HCT116 (cell line): ENCODE data around the gene ADCY10. TPM values are rescaled to one million over a fixed set of nuclear protein-coding genes. Genes with fewer than 3 reads are reported as not detected.
"Not testable (repeated sequence)": the region's sequence is repeated elsewhere in the genome, so short reads cannot be mapped to it uniquely, and the experiment has no call there.

Experiments used
- ATAC-seq: fragments of 200-7000 bp; cut with Tn5 transposase; 2 replicates; pipeline ENCODE4 v1.9.1; 2020; ENCODE audit warnings: mild to moderate bottlenecking, moderate library complexity
- BruUV-seq: library from RNA; stranded (reverse); fragments of 400-500 nt; replicated peaks from 2 replicates; lab custom pipeline; 2021; lab: Mats Ljungman, UMichigan
- CTCF ChIA-PET: fragments of 300-600 bp; sonication (Branson Sonifier 250); formaldehyde crosslinking; loops from one replicate; lab custom pipeline; 2021; ENCODE audit warnings: antibody characterized with exemption; lab: Charles Lee
- POLR2A ChIA-PET: fragments of 300-600, 350-600 bp; sonication (Branson Sonifier 250); formaldehyde crosslinking; loops from one replicate; lab custom pipeline; 2021; ENCODE audit warnings: antibody characterized with exemption; lab: Charles Lee
- RAD21 ChIA-PET, 2 experiments: fragments of 300-600 bp; sonication (Branson Sonifier 250); formaldehyde crosslinking; loops; one replicate each; lab custom pipeline; 2023; ENCODE audit warnings: low total read pairs in 2 of 2; ENCODE audit not compliant: uncharacterized antibody in 2 of 2, unreplicated experiment in 2 of 2, low non-redundant PET in 1 of 2; lab: Charles Lee
- DNase-seq: peaks from one replicate; pipeline ENCODE4 v3.0.0-alpha.2; 2010; ENCODE audit warnings: low read depth, low spot score
- H2AFZ ChIP-seq: fragments of 200-600 bp; shearing (Covaris generic), sonication (generic); 2 replicates; pipeline ENCODE4 v1.6.1; 2017; ENCODE audit warnings: low read depth, mixed run types, mixed read lengths, antibody characterized with exemption, low read length; ENCODE audit not compliant: poor library complexity, severe bottlenecking
- H3K27ac ChIP-seq: 2 replicates; pipeline ENCODE4 v1.5.1; 2012; ENCODE audit warnings: low read depth, low read length
- H3K27me3 ChIP-seq: fragments of 200-600 bp; sonication (generic); 2 replicates; pipeline ENCODE4 v1.6.1; 2016; ENCODE audit warnings: mixed run types, low read length, mixed read lengths; ENCODE audit not compliant: insufficient read depth
- H3K36me3 ChIP-seq, 2 experiments: fragments of 200-500 bp in 1 of 2; fragments of 200-600 bp in 1 of 2; sonication (Bioruptor generic) in 1 of 2; sonication (generic) in 1 of 2; 2 replicates each; pipeline versions ENCODE4 v1.5.1 to v1.6.1; 2014 to 2016; ENCODE audit warnings: low read length in 2 of 2, inconsistent platforms in 1 of 2, mixed read lengths in 1 of 2, mixed run types in 1 of 2; ENCODE audit not compliant: insufficient read depth in 2 of 2, control insufficient read depth in 1 of 2
- H3K4me1 ChIP-seq, 2 experiments: fragments of 200-600 bp in 1 of 2; sonication (generic) in 1 of 2; 2 replicates each; pipeline versions ENCODE4 v1.5.1 to v1.6.1; 2012 to 2017; ENCODE audit warnings: low read length in 2 of 2, inconsistent platforms in 1 of 2, mild to moderate bottlenecking in 1 of 2, mixed read lengths in 1 of 2, mixed run types in 1 of 2, moderate library complexity in 1 of 2; ENCODE audit not compliant: insufficient read depth in 2 of 2, control insufficient read depth in 1 of 2
- H3K4me2 ChIP-seq: fragments of 200-600 bp; sonication (generic); 2 replicates; pipeline ENCODE4 v1.6.1; 2017; ENCODE audit warnings: mixed run types, low read length, mixed read lengths
- H3K4me3 ChIP-seq, 2 experiments: fragments of 200-600 bp in 1 of 2; sonication (generic) in 1 of 2; replicated peaks in 1 of 2; 2 replicates each; pipeline ENCODE4 v1.5.1; 2011 to 2016; ENCODE audit warnings: low read length in 2 of 2, control low read depth in 1 of 2, low read depth in 1 of 2, mild to moderate bottlenecking in 1 of 2, mixed read lengths in 1 of 2, mixed run types in 1 of 2
- H3K79me2 ChIP-seq: fragments of 200-600 bp; sonication (generic); 2 replicates; pipeline ENCODE4 v1.6.1; 2017; ENCODE audit warnings: mild to moderate bottlenecking, mixed run types, low read length, moderate library complexity, mixed read lengths; ENCODE audit not compliant: insufficient read depth
- H3K9ac ChIP-seq: fragments of 200-600 bp; sonication (generic); 2 replicates; pipeline ENCODE4 v1.6.1; 2016; ENCODE audit warnings: low read length, mixed read lengths
- H3K9me2 ChIP-seq: fragments of 200-600 bp; sonication (generic), shearing (Covaris generic); 2 replicates; pipeline ENCODE4 v1.6.1; 2017; ENCODE audit warnings: mixed run types, mild to moderate bottlenecking, moderate library complexity; ENCODE audit not compliant: insufficient read depth
- H3K9me3 ChIP-seq, 2 experiments: fragments of 200-500 bp in 1 of 2; fragments of 200-600 bp in 1 of 2; sonication (Bioruptor generic) in 1 of 2; sonication (generic) in 1 of 2; 2 replicates each; pipeline ENCODE4 v1.6.1; 2014 to 2017; ENCODE audit warnings: low read length in 2 of 2, mixed read lengths in 2 of 2, inconsistent platforms in 1 of 2, low read depth in 1 of 2, mild to moderate bottlenecking in 1 of 2, mixed run types in 1 of 2, moderate library complexity in 1 of 2; ENCODE audit not compliant: control insufficient read depth in 1 of 2, insufficient read depth in 1 of 2
- H4K20me1 ChIP-seq: fragments of 200-600 bp; sonication (generic), shearing (Covaris generic); 2 replicates; pipeline ENCODE4 v1.6.1; 2017; ENCODE audit warnings: mixed run types, mild to moderate bottlenecking, moderate library complexity; ENCODE audit not compliant: insufficient read depth
- EGR1 ChIP-seq: IDR thresholded peaks from 2 replicates; pipeline ENCODE4 v1.6.1; 2012; ENCODE audit warnings: low read depth
- FOSL1 ChIP-seq: IDR thresholded peaks from 2 replicates; pipeline ENCODE4 v1.6.1; 2012; ENCODE audit warnings: low read depth
- JUND ChIP-seq: IDR thresholded peaks from 2 replicates; pipeline ENCODE4 v1.6.1; 2012
- MAX ChIP-seq: IDR thresholded peaks from 2 replicates; pipeline ENCODE4 v1.6.1; 2012
- POLR2A ChIP-seq: IDR thresholded peaks from 2 replicates; pipeline ENCODE4 v1.7.0; 2011; ENCODE audit warnings: borderline replicate concordance; ENCODE audit not compliant: insufficient read depth, insufficient read length; ENCODE audit errors: extremely low read depth
- SP1 ChIP-seq: IDR thresholded peaks from 2 replicates; pipeline ENCODE4 v1.6.1; 2012; ENCODE audit warnings: low read depth
- YY1 ChIP-seq: IDR thresholded peaks from 2 replicates; pipeline ENCODE4 v1.6.1; 2011; ENCODE audit warnings: low read length, low read depth, moderate library complexity, mild to moderate bottlenecking; ENCODE audit not compliant: insufficient replicate concordance; ENCODE audit errors: extremely low read depth
- intact Hi-C: fragments of 100-400 bp; cut with micrococcal nuclease; formaldehyde crosslinking; loops from 2 replicates; pipeline ENCODE4 v1.10.0; 2022
- total RNA-seq: library from RNA; stranded (reverse); gene quantifications from one replicate; pipeline ENCODE4 v1.2.1, GENCODE V29; 2021; ENCODE audit not compliant: unreplicated experiment

The ADCY10 gene
- total RNA-seq, 1 experiment from 2014 or later: 0.30 TPM

DNA sequence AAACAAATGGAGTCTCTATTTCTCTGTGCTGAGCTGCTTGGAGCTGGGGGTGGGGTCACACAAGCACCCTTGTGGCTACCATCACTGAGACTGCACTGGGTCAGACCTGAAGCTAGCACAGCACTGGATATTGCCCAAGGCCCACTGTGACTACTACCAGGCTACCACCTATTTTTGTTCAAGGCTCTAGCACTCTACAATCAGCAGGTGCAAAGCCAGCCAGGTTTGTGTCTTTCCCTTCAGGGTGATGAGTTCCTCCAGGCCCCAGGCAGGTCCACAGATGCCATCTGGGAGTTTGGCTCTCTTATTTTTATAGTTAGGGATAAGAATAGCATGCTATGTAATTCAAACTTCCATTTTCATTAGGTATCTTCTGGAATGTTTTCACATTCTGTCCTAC, 23.5 kb downstream of the ADCY10 start:
- no peaks in the 10 kb centered on the region for H3K4me1 ChIP-seq
- H3K9me3 ChIP-seq: no peaks in the 10 kb centered on the region
- no peak for DNase-seq
- ChIA-PET CTCF (no interaction called here), RAD21 (no interaction called here), POLR2A (no interaction called here)
- H3K79me2 ChIP-seq: no peaks in the 10 kb centered on the region
- no peak overlapping the region for H3K9ac ChIP-seq
- H4K20me1 ChIP-seq: no peaks in the 10 kb centered on the region
- H3K36me3 ChIP-seq: no peaks in the 10 kb centered on the region
- H2AFZ ChIP-seq: no peak overlapping the region
- H3K27me3 ChIP-seq: no peaks in the 10 kb centered on the region
- H3K9me2 ChIP-seq: no peaks in the 10 kb centered on the region
- intact Hi-C loops: no loop called here
- H3K27ac ChIP-seq: no peak overlapping the region
- TF ChIP-seq MAX (no peak), YY1 (no peak), SP1 (no peak), FOSL1 (no peak), EGR1 (no peak), POLR2A (no peak), JUND (no peak)
- no peak for ATAC-seq
- no peak overlapping the region for H3K4me2 ChIP-seq
- no peak overlapping the region for H3K4me3 ChIP-seq
- BruUV-seq: no TSS peak

- ATAC-seq, H3K27me3 ChIP-seq, H3K9ac ChIP-seq, H3K4me3 ChIP-seq, H3K27ac ChIP-seq, BruUV-seq, H3K4me2 ChIP-seq, H3K4me1 ChIP-seq, RAD21 ChIA-PET, DNase-seq, H3K36me3 ChIP-seq, CTCF ChIA-PET, intact Hi-C loops, H4K20me1 ChIP-seq, H2AFZ ChIP-seq, POLR2A ChIA-PET, H3K79me2 ChIP-seq, H3K9me2 ChIP-seq, H3K9me3 ChIP-seq: not testable (repeated sequence)
These were observed 26.7 kb downstream of the ADCY10 start for GRCh38 chr1:167887187-167887586.
